KMS-11 (cell line): ENCODE measurements around the gene COL13A1.

Experiments
- H2AFZ ChIP-seq: fragments of 200-600 bp; sonication (generic); 2 replicates; pipeline ENCODE4 v1.6.1; 2016; ENCODE audit warnings: antibody characterized with exemption, mixed run types, low read depth
- H3K27ac ChIP-seq: fragments of 200-600 bp; sonication (generic); 2 replicates; pipeline ENCODE4 v1.6.1; 2016; ENCODE audit warnings: mild to moderate bottlenecking, mixed run types
- H3K27me3 ChIP-seq: fragments of 200-600 bp; sonication (generic); 2 replicates; pipeline ENCODE4 v1.6.1; 2017; ENCODE audit warnings: mild to moderate bottlenecking, low read depth, mixed run types, moderate library complexity; ENCODE audit not compliant: insufficient read depth
- H3K36me3 ChIP-seq: fragments of 200-600 bp; sonication (generic); 2 replicates; pipeline ENCODE4 v1.6.1; 2017; ENCODE audit warnings: mild to moderate bottlenecking, mixed run types; ENCODE audit not compliant: insufficient read depth
- H3K4me1 ChIP-seq: fragments of 200-600 bp; sonication (generic); 2 replicates; pipeline ENCODE4 v1.6.1; 2016; ENCODE audit warnings: mild to moderate bottlenecking, low read depth, mixed run types; ENCODE audit not compliant: poor library complexity, severe bottlenecking
- H3K4me2 ChIP-seq: fragments of 200-600 bp; sonication (generic); 2 replicates; pipeline ENCODE4 v1.7.0; 2016; ENCODE audit warnings: mild to moderate bottlenecking, mixed run types
- H3K4me3 ChIP-seq: fragments of 200-600 bp; sonication (generic); IDR thresholded peaks from 2 replicates; pipeline ENCODE4 v1.6.1; 2017; ENCODE audit warnings: low read depth, low read length, mixed read lengths; ENCODE audit not compliant: insufficient read depth
- H3K79me2 ChIP-seq: fragments of 200-600 bp; sonication (generic); 2 replicates; pipeline ENCODE4 v1.6.1; 2016; ENCODE audit warnings: low read depth, mixed run types; ENCODE audit not compliant: insufficient read depth
- H3K9ac ChIP-seq: fragments of 200-600 bp; sonication (generic); 2 replicates; pipeline ENCODE4 v1.6.1; 2016; ENCODE audit warnings: mild to moderate bottlenecking, mixed run types
- H4K20me1 ChIP-seq: fragments of 200-600 bp; sonication (generic); 2 replicates; pipeline ENCODE4 v1.6.1; 2016; ENCODE audit warnings: mild to moderate bottlenecking, mixed run types; ENCODE audit not compliant: insufficient read depth
- CTCF ChIP-seq: fragments of 200-600 bp; sonication (generic); conservative IDR thresholded peaks from 2 replicates; pipeline ENCODE4 v1.6.1; 2017; ENCODE audit warnings: low read depth, mild to moderate bottlenecking, antibody characterized with exemption, low read length, moderate library complexity, mixed read lengths

The COL13A1 gene

GRCh38 chr10:69875856-69876255 lies 74.2 kb downstream of the COL13A1 start:
- no peak overlapping the region for H3K4me2 ChIP-seq

GRCh38 chr10:69876286-69876685 lies 74.6 kb downstream of the COL13A1 start:
- Histone ChIP-seq H3K27ac (no peak overlapping the region), H4K20me1 (no peaks in the 10 kb centered on the region), H2AFZ (no peak overlapping the region), H3K27me3 (peaks cover 24% of the 10 kb centered on the region; the same call in 1 of the 2 replicates), H3K9ac (no peak overlapping the region), H3K36me3 (no peaks in the 10 kb centered on the region), H3K4me2 (no peak overlapping the region), H3K4me1 (no peaks in the 10 kb centered on the region), H3K4me3 (no peak overlapping the region), H3K79me2 (no peaks in the 10 kb centered on the region)
- no peak for TF ChIP-seq CTCF

More at GRCh38 chr10:69875856-69876255, 74.2 kb downstream of the COL13A1 start:
- Histone ChIP-seq H3K27ac (no peak overlapping the region), H3K79me2 (no peaks in the 10 kb centered on the region), H3K36me3 (no peaks in the 10 kb centered on the region), H3K4me3 (no peak overlapping the region), H3K4me1 (no peaks in the 10 kb centered on the region), H3K9ac (no peak overlapping the region), H4K20me1 (no peaks in the 10 kb centered on the region), H3K27me3 (peaks cover 26% of the 10 kb centered on the region), H2AFZ (no peak overlapping the region)
- no peak for TF ChIP-seq CTCF

GRCh38 chr10:69876931-69877330 lies 75.2 kb downstream of the COL13A1 start:
- Histone ChIP-seq H2AFZ (no peak overlapping the region), H3K9ac (no peak overlapping the region), H3K36me3 (no peaks in the 10 kb centered on the region), H3K27me3 (peaks cover 18% of the 10 kb centered on the region; the same call in 1 of the 2 replicates), H3K4me2 (no peak overlapping the region), H3K4me3 (no peak overlapping the region), H3K27ac (no peak overlapping the region), H3K79me2 (no peaks in the 10 kb centered on the region), H4K20me1 (no peaks in the 10 kb centered on the region), H3K4me1 (no peaks in the 10 kb centered on the region)
- TF ChIP-seq CTCF: no peak

- Histone ChIP-seq H3K27ac (no peak overlapping the region), H4K20me1 (no peaks in the 10 kb centered on the region), H3K4me2 (no peak overlapping the region), H3K4me3 (no peak overlapping the region), H3K4me1 (no peaks in the 10 kb centered on the region), H3K27me3 (peaks cover 11% of the 10 kb centered on the region; the same call in 1 of the 2 replicates), H3K36me3 (no peaks in the 10 kb centered on the region), H2AFZ (no peak overlapping the region), H3K9ac (no peak overlapping the region), H3K79me2 (no peaks in the 10 kb centered on the region)
- TF ChIP-seq CTCF: no peak
Measured at GRCh38 chr10:69878038-69878437, 76.3 kb downstream of the COL13A1 start.
